D721Med (cell line): ENCODE data around the gene PCSK9.

ENCODE experiments used
- DNase-seq: peaks from one replicate; pipeline ENCODE4 v3.0.0; 2011; ENCODE audit warnings: low spot score; ENCODE audit not compliant: insufficient read length
- FAIRE-seq: peaks from 2 replicates; lab custom pipeline; 2011; peaks lifted over from hg19 to GRCh38; lab: Jason Lieb, UNC
- TF ChIP-seq, protein P1 (sequence below): IDR thresholded peaks from 2 replicates; pipeline ENCODE4 v1.5.1; 2012; ENCODE audit warnings: mild to moderate bottlenecking, control low read depth; ENCODE audit not compliant: insufficient read depth; ENCODE audit errors: missing control alignments

The PCSK9 gene

DNA sequence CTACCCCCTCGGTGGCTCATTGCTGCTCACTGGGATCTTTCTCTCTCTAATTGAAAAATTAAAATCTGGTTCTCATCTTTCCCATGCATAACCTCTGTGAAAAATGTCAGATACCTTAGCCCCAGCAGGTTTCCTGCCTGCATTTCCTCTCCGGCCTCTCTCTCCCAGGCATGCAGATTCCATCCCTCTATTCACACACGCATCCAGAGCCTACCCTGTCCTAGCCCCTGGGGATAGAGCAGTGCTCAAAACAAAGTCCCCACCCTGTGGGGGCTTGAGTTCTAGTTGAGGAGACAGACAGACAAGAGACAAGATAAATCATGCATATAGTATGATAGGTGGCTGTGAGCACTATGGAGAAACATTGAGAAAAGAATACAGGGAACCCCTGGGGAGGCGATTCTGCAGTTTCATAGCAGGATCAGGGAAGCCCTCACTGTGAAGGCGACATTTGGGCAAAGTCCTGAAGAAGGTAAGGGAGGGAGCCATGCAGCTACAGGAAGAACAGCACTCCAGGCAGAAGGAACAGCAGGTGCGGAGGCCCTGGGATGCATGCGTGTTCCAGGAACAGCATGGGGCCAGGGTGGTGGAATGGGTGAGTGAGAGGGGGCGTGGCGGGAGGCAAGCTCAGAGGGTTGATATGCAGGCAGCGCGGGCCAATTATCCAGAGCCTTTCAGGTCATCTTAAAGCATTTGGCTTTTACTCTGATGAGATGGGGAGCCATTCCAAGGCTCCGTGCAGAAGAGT lies 44.2 kb upstream of the PCSK9 start:
- TF ChIP-seq, protein P1, sequence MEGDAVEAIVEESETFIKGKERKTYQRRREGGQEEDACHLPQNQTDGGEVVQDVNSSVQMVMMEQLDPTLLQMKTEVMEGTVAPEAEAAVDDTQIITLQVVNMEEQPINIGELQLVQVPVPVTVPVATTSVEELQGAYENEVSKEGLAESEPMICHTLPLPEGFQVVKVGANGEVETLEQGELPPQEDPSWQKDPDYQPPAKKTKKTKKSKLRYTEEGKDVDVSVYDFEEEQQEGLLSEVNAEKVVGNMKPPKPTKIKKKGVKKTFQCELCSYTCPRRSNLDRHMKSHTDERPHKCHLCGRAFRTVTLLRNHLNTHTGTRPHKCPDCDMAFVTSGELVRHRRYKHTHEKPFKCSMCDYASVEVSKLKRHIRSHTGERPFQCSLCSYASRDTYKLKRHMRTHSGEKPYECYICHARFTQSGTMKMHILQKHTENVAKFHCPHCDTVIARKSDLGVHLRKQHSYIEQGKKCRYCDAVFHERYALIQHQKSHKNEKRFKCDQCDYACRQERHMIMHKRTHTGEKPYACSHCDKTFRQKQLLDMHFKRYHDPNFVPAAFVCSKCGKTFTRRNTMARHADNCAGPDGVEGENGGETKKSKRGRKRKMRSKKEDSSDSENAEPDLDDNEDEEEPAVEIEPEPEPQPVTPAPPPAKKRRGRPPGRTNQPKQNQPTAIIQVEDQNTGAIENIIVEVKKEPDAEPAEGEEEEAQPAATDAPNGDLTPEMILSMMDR, result no peak
- no peak for FAIRE-seq
- DNase-seq, result no peak

DNA sequence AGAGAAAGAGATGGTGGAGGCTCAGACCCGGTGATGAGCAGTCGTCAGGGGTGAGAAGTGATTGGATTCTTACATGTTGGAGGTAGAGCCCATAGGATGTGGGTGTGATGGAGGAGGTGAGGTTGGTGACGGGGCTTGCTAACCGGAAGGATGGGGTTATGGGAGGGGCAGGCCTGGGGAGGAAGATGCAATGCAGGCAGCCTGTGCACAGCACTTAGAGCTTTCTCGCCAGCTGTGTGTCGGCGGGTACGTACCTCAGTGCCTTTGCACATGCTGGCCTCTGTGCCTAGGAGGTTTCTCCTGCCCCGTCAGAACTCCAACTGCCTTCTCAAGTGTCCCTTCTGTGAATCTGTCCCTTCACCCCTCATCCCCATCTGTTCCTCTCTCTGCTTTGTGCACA lies 43.5 kb upstream of the PCSK9 start:
- no peak for FAIRE-seq

GRCh38 chr1:54996359-54996868 lies 42.9 kb upstream of the PCSK9 start:
- TF ChIP-seq, protein P1, result peak; percentile 68
- DNase-seq (peak; percentile 94), FAIRE-seq (no peak)

More for the DNA sequence above, 43.5 kb upstream of the PCSK9 start:
- TF ChIP-seq, protein P1, result no peak
- no peak for DNase-seq

DNA sequence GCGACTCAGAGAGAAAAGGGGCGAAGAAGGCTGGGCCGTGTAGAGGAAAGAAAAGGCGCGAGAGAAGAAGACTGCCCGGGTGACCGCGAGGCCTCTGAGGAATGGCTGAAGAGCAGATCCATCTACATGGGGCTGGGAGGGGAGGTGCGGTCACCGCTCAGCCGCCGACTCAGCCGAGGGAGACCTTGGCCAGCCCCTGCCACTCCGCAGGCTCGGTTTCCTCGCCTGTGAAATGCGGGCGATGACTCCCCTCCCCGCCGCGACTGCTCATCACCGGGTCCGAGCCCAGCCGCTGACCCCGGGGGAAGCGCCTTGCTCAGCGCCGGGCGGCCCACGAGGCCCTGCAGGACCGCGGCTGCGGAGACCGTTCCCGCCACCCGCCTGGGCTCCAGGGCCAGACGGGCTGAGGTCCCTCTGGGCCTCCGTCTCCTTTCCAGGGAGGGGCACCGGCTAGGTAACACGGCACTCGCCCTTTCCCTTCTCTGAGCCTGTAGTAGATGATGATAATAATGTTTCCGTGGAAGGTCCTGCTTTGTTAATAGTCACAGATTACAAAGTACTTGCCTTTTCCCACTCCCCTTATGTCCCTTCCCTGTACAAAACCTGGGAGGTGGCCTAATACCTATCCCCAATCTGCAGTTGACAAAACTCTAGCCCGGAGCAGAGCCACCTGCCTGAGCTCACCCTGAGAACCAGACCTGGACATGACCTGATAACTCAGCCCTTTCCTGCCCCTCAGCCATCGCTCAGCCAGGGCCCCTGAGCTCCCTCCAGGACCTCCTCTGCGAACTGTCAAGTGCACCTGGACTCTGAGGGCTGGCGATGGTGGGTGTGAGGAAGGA lies 42.3 kb upstream of the PCSK9 start:
- FAIRE-seq (no peak), DNase-seq (no peak)
- TF ChIP-seq, protein P1, result no peak

DNA sequence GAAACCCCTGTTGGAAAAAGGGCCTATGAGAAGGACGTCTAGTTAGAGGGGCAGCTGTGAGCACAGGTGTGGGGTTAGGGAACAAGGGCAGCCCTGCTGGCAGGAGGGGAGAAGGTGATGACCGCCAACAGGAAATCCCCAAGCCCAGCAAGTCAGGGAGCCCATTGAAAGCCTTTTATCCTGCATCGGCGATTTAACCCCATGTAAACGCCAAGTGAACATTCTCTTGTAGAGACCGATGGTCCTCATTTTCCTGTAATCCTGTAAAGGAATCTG lies 41.7 kb upstream of the PCSK9 start:
- TF ChIP-seq, protein P1, result no peak
- FAIRE-seq, result no peak
- DNase-seq, result no peak

DNA sequence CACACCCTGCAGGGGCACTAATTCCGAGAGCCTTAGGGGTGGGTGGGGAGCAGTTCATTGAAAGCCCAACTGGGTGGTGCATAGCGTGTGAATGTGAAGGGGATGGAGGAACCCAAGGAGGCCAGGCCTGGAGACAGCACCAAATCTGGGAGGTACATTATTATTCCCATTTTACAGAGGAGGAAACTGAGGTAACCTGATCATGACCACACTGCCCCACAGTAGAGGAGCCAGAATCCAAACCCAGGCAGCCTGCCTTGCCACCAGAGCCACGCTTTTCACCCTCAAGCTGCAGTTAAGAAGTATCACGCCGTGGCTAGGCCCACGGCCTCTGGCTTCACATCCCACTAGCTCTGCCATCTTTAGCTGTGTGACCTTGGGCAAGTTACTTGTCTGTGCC lies 41.2 kb upstream of the PCSK9 start:
- TF ChIP-seq, protein P1, result no peak
- DNase-seq (no peak), FAIRE-seq (no peak)
